SK-N-MC (cell line): ENCODE data around the gene ISLR.

Source experiments
- EZH2 ChIP-seq: fragments of 200-600 bp; sonication (generic); IDR thresholded peaks from one replicate; pipeline ENCODE4 v1.6.1; 2017; ENCODE audit warnings: antibody characterized with exemption
- POLR2AphosphoS5 ChIP-seq: IDR thresholded peaks from 2 replicates; pipeline ENCODE4 v1.6.1; 2012; ENCODE audit warnings: mild to moderate bottlenecking, low read depth, low read length, borderline replicate concordance

DNA sequence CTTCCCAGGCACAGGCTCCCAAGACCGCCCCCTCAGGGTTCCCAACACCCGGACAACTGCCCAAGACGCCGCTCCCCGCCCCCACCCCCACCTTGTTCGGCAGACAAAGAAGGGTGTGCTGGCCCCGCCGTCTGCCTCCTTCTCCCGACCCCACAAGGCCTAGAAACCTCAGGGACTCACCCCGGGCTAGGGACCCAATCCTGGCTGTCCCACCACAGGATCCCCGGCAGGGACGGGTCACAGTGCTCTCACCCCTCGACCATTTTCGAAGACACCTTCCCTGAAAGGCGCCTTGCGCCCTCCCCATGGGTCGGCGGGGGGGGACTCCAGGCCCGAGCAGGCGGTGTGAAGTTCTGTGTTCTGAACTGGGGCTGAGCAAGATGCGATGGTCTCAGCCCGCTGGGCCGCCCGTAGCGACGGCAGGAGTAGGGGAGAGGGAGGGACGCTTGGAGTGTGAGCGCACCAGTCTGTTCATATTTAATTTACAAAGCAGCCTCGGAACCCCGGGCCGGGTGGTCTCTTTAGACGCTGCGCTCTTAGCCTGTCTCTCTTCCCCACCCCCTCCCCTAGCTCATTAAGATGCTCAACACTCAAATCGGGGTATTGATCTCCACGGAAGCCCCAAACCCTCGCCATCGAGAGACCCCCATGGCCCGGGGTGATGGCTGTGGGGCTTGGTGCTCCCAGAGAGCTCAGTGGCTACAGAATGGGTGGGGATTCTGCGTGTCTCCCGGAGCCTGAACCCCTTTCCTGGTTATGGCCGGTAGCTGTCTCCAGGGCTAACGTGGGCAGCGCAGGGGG, 44.5 kb upstream of the ISLR start:
- TF ChIP-seq POLR2AphosphoS5 (no peak), EZH2 (no peak)
